ENCODE results near the gene REPIN1. TPM values are rescaled to one million over a fixed set of nuclear protein-coding genes. Genes with fewer than 3 reads are reported as not detected.

Gene REPIN1
- total and polyA plus RNA-seq, 9 of the 15 experiments (the other 6 are each of a cell fraction or from before 2014, with no cell fraction given), result 8.1 to 283 (median 94.3) TPM

DNA sequence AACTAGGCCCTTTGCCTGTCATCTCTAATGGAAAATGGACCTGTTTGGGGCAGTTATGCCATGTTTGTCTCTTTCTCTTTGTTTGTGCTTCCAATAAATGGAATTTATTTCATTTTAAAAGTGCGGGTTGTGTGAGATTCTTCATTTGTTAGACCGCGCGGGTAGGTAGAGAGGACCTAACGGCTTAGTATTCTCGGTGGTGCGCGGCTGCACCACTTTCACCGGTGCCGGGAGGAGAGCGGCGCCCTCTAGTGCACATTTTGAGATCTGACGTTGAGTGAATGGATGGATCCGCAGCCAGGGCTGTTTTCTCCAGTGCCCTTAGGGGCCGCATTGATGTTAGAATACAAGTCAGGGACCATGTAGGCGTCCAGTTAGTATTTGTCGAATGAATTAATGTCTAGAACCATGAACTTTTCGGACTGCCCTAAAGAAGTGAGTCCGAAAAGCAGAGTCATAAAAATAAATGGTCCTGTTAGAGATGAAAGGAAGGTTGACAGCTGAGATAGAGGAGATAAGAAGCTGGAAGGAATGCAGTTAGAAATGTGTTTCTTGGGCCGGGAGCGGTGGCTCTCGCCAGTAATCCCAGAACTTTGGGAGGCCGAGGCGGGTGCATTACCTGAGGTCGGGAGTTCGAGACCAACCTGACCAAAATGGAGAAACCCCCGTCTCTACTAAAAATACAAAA is 52.5 kb downstream of the REPIN1 start (continued):
- TF ChIP-seq ZNF165 (CRISPR knock-in tag; IDR thresholded peaks at IDR 0.05; ENCODE audit: borderline replicate concordance), result no peak
- TF ChIP-seq KLF13 (tag; IDR thresholded peaks at IDR 0.05; ENCODE audit: borderline replicate concordance, low read depth), result no peak
- TF ChIP-seq MBD2 (IDR thresholded peaks at IDR 0.05; ENCODE audit: borderline replicate concordance, low read depth), result no peak
- TF ChIP-seq, protein P1, sequence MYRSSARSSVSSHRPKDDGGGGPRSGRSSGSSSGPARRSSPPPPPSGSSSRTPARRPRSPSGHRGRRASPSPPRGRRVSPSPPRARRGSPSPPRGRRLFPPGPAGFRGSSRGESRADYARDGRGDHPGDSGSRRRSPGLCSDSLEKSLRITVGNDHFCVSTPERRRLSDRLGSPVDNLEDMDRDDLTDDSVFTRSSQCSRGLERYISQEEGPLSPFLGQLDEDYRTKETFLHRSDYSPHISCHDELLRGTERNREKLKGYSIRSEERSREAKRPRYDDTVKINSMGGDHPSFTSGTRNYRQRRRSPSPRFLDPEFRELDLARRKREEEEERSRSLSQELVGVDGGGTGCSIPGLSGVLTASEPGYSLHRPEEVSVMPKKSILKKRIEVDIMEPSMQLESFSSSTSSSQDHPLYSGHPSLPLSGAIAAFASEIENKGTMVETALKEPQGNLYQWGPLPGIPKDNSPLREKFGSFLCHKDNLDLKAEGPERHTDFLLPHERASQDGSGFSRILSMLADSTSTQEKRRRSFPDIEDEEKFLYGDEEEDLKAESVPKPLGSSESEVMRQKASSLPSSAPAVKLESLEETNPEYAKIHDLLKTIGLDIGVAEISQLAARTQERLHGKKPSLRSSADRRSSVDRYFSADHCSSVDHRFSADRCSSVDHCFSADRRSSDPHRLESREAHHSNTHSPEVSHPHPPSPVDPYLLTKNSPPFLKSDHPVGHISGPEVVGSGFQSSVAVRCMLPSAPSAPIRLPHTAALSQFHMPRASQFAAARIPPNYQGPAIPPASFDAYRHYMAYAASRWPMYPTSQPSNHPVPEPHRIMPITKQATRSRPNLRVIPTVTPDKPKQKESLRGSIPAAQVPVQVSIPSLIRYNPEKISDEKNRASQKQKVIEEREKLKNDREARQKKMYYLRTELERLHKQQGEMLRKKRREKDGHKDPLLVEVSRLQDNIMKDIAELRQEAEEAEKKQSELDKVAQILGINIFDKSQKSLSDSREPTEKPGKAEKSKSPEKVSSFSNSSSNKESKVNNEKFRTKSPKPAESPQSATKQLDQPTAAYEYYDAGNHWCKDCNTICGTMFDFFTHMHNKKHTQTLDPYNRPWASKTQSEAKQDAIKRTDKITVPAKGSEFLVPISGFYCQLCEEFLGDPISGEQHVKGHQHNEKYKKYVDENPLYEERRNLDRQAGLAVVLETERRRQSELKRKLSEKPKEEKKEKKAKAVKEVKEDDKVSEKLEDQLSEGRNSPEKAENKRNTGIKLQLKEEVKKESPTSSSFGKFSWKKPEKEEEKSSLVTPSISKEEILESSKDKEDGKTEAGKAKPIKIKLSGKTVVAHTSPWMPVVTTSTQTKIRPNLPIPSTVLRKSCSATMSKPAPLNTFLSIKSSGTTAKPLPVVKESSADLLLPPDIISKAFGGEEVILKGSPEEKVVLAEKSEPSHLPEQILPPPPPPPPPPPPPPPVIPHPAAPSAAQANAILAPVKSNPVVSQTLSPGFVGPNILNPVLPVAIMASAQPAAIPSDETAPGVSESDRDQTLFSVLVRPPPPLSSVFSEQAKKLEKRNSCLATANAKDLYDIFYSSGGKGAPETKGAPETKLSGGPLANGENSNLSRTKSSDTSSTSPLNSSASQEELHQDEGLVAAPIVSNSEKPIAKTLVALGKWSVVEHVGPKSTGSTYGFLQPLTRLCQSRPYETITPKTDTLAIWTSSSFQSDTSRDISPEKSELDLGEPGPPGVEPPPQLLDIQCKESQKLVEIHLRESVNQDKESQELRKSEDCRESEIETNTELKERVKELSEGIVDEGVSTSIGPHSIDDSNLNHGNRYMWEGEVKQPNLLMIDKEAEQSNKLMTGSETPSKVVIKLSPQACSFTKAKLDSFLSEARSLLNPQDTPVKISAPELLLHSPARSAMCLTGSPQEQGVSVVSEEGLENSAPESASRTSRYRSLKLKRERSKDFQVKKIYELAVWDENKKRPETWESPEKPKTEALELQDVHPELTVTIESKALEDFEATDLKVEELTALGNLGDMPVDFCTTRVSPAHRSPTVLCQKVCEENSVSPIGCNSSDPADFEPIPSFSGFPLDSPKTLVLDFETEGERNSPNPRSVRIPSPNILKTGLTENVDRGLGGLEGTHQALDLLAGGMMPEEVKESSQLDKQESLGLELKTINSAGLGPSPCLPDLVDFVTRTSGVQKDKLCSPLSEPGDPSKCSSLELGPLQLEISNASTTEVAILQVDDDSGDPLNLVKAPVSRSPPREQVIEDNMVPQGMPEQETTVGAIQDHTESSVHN (IDR thresholded peaks at IDR 0.05; ENCODE audit: borderline replicate concordance in 1 of 2, low read depth in 1 of 2), result no peak
- no peak for TF ChIP-seq ZNF124 (CRISPR knock-in tag; IDR thresholded peaks at IDR 0.05)
- no peak for TF ChIP-seq IRF9 (tag; IDR thresholded peaks at IDR 0.05)
- no peak for TF ChIP-seq ELF1 (tag; IDR thresholded peaks at IDR 0.05)
- no peak for TF ChIP-seq ZBED1 (IDR thresholded peaks at IDR 0.05)
- TF ChIP-seq DMBX1 (CRISPR knock-in tag; IDR thresholded peaks at IDR 0.05; ENCODE audit: borderline replicate concordance), result no peak
- no peak for TF ChIP-seq NUFIP1 (IDR thresholded peaks at IDR 0.05; ENCODE audit: partially characterized antibody)
- no peak for TF ChIP-seq ZNF431 (CRISPR knock-in tag; IDR thresholded peaks at IDR 0.05)
- no peak for TF ChIP-seq SRSF9 (IDR thresholded peaks at IDR 0.05; ENCODE audit: borderline replicate concordance, low read depth, low read length)
- peak; percentile 25; the same call in 1 of the 2 replicates for TF ChIP-seq BHLHE40 (IDR thresholded peaks at IDR 0.05; ENCODE audit: low read length)
- TF ChIP-seq MAZ (CRISPR knock-in tag; conservative IDR thresholded peaks at IDR 0.05 in 1 of 2, IDR thresholded peaks at IDR 0.05 in 1 of 2), result peak; percentile 22 to 59; a peak in 2 of 4 replicates
- TF ChIP-seq POLR2H (tag; IDR thresholded peaks at IDR 0.05; ENCODE audit: low read depth), result no peak
- TF ChIP-seq TCF7L2 (IDR thresholded peaks at IDR 0.05; ENCODE audit: low read depth, low read length), result peak; percentile 16; the same call in 1 of the 2 replicates
- TF ChIP-seq LEF1 (IDR thresholded peaks at IDR 0.05), result peak; percentile 72; the same call in 1 of the 2 replicates
- TF ChIP-seq GATAD2B (IDR thresholded peaks at IDR 0.05; ENCODE audit: borderline replicate concordance), result no peak
- no peak for TF ChIP-seq ZNF121 (CRISPR knock-in tag; conservative IDR thresholded peaks at IDR 0.05)

Data from K562 (cell line).